Activated CD8-positive, alpha-beta memory T cell treated with anti-CD3 and anti-CD28 coated beads, Interleukin-2, amount 50 U/mL, for 1 hour (primary cell): ENCODE measurements around the gene CD300A.

Experiments
- DNase-seq: peaks from one replicate; pipeline ENCODE4 v3.0.0-alpha.2; 2020; ENCODE audit errors: extremely low read depth

The CD300A gene

GRCh38 chr17:74454197-74455024, 12.0 kb upstream of the CD300A start:
- no peak for DNase-seq

GRCh38 chr17:74455025-74455545, 11.3 kb upstream of the CD300A start:
- DNase-seq = no peak

GRCh38 chr17:74455821-74456220, 10.6 kb upstream of the CD300A start:
- DNase-seq = no peak

GRCh38 chr17:74457146-74457819, 9.2 kb upstream of the CD300A start:
- DNase-seq = no peak

GRCh38 chr17:74457820-74458166, 8.6 kb upstream of the CD300A start:
- no peak for DNase-seq

- no peak for DNase-seq
Observed at GRCh38 chr17:74458835-74459234, 7.6 kb upstream of the CD300A start.

GRCh38 chr17:74459622-74460021, 6.8 kb upstream of the CD300A start:
- no peak for DNase-seq

GRCh38 chr17:74460241-74460640, 6.2 kb upstream of the CD300A start:
- no peak for DNase-seq

GRCh38 chr17:74460996-74461395, 5.4 kb upstream of the CD300A start:
- DNase-seq = no peak

- DNase-seq = no peak
Observed at GRCh38 chr17:74461611-74462010, 4.8 kb upstream of the CD300A start.

GRCh38 chr17:74464730-74465377, 1.6 kb upstream of the CD300A start:
- no peak for DNase-seq

GRCh38 chr17:74465378-74466110, 890 bp upstream of the CD300A start:
- no peak for DNase-seq

GRCh38 chr17:74466828-74467184, 372 bp downstream of the CD300A start:
- DNase-seq = no peak

- DNase-seq = no peak
Observed at GRCh38 chr17:74467221-74467951, 952 bp downstream of the CD300A start.

GRCh38 chr17:74471341-74471740, 4.9 kb downstream of the CD300A start:
- no peak for DNase-seq

GRCh38 chr17:74472890-74473289, 6.5 kb downstream of the CD300A start:
- no peak for DNase-seq

GRCh38 chr17:74473294-74473693, 6.9 kb downstream of the CD300A start:
- no peak for DNase-seq

GRCh38 chr17:74474043-74474792, 7.8 kb downstream of the CD300A start:
- DNase-seq = no peak

GRCh38 chr17:74475189-74475588, 8.8 kb downstream of the CD300A start:
- no peak for DNase-seq

GRCh38 chr17:74477411-74477810, 11.0 kb downstream of the CD300A start:
- no peak for DNase-seq
